ENCODE results near the gene CFAP92.
A peak's percentile ranks its signal among the peaks of the same experiment; 100 is the strongest.

The CFAP92 gene, protein sequence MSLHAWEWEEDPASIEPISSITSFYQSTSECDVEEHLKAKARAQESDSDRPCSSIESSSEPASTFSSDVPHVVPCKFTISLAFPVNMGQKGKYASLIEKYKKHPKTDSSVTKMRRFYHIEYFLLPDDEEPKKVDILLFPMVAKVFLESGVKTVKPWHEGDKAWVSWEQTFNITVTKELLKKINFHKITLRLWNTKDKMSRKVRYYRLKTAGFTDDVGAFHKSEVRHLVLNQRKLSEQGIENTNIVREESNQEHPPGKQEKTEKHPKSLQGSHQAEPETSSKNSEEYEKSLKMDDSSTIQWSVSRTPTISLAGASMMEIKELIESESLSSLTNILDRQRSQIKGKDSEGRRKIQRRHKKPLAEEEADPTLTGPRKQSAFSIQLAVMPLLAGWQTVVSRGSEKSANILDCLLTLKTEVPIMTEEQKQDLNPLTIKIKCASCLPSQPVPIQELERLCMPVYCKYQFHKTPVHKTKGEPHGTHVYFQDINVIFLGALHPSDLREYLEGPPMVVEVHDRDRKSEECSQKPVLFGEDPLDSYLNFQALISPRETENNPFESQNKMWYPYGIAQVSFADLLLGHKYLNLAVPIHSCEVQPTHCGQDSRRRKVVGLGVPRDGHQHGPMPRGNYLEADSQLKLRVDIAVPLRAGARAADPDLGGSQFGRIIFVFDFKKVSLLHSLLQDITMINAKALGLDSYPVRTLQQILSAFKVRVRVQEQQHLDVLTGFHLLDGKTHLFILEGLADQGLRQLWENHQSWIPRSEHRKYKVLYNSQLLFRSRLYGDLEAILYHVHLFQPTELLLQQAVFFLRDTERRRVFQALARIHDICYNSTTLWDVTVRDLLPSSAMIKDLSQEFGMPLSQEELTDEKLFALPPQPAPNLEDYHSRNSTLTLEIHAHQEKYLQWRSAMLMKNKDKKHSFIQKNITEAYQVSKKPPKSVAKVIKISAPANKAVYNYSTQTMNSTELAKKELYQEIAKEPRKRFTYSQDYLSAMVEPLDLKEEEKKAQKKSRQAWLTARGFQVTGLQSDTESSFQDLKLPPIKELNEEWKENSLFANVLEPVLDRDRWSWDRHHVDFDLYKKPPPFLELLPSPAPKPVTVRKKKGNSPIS

DNA sequence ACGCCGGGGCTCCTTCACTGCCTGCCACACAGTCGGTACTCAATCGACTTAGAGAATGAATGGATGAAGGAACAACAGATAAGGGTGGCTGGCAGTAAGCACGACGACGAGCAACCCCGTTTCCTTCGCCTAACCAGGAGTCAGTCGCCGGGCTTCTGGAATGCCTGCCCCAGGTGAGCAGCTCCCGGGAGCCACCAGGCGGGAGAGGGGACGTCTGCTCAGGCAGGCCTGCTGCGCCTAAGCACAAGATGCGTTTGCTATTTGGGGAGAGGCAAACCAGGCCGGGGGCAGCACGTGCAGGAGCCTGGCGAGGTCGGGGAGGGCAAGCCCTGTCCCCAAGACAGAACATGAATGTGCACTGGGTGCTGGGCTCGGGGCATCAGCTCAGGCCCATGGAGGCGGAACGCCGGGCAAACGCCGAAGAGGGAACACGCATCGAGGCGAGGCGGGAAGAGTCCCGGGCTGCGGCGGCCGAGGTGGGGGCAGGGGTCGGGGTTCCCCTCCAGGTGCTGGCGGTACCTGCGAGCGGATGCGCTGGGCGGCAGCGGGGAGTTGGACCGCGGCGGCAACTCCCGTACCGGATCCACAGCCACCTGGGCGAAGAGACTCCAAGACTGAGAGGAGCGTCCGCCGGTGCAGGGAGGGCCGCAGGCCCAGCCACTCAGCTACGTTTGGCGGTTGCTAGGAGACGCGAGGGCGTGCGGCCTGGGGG is at the start of gene CFAP92:
Gene CFAP92 (minus strand): TSS at position 616 of the 712 bp plus-strand sequence. CDS start 772 bp downstream, outside the sequence.
- DNase-seq (ENCODE audit: low read depth) = peak; percentile 75

DNA sequence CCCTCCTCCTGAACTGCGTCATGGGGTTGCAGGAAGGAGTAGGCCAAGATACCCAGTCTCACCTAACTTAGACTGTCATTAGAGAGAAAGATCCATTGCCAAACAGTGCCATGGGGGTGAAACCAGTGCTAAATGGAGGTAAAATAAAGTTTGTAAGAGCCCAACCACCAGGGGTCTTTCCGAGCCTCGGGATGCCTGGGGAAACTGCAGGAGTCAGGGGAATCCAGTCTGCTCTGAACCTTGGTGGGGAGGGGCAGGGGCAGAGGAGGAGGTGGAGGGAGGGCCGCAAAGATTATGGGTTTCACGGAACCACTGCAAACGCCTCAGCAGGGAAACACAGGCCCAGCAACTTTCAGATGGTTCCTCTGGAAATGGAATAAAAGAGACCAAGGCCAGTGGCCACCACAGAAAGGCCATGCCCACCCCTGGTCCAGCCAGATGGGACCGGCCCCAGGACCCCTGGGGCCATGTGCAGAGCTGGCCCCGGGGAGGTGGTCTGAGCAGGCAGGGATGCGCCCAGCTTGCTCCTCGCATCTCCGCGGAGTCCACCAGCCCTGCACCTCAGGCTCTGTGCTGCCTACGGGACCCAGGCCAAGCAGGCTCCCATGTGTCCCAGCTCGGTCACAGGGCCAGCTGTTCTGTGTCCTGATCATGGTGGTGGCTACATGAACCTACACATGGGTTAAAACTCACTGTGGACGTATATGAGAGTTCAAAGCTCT is 46.9 kb upstream of the CFAP92 start:
- no peak for DNase-seq (ENCODE audit: low read depth)

DNA sequence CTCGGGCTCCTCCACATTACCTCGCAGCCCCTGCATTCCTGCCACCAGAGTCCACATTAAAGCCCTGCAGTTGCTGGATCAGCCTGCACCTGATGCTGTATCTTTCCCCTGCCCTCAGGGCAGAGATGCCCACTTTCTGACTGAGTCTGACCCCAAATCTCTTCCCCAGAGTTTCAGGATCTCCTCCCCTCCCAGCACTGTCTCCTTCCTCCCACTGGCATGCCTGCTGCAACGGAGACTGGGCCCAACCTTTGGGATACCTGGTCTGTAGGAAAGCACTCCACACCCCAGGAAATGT is 46.1 kb upstream of the CFAP92 start:
- DNase-seq (ENCODE audit: low read depth) = no peak

DNA sequence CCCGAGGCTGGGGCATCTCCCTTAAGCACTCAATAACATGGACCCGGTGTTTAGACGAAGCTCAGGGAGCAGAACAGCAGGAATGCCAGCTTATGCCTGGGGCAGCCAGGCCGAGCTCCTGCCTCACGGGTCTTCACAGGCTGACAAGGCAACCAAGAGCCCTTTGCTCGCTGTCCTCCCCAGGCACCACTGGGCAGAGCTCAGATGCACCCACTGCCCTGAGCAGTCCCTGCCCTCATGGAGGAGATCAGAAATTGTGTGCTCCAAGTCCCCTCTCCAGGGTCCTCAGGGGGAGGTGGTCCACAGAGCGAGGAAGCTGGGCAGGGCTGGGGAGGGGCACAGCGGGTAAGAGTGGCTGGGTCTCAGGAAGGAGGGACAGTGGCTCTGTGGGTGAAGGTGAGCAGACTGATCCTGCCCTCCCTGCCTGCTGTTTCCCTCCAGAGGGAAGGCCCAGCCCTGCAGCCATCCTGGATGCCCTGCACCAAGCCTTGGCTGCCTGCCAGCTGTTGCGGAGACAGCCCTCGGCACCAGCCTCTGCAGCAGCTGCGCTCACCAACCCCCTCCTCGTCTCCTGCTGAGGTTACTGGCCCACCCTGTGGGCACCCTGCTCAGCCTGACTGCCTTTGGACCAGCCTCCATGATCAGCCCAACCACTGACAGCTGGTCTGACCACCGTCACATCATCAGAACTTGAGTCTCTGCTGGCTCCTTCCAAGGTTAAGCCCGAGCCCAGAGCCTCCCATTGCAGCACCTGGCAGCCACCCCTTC is 45.6 kb upstream of the CFAP92 start:
- no peak for DNase-seq (ENCODE audit: low read depth)

DNA sequence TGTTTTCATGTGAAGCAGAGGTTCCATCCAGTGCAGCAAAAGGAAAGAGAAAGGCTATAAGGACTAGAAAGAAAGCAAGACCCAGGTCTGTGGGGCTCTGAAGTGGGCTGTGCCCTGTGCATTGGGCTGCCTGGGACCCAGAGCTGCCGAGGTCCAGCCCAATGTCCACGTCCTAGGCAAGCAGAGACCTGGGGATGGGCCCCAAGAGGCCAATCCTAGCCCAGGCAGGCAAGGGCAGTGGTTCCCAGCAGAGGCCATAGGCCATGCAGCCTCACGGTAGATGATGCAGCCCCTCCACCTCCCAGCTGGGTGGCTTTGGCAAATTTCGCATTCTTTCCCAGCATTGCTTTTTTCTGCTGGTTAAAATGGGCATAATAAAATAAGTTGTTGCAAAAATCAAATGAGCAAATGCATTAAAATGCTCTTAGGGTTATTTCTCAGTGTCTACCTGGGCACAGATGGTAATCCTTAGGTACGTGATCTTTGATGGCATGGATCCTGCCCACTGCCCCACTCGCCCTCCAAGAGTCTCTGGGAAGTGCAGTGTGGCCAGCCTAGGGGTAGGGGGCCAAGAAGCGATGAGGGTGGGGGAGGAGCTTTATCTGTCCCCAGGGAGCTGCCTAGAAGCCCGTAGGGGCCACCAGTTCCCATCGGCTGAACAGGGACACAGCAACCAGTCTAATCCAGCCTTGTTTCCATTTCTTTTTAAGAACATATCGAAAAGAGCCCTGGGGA is 44.4 kb upstream of the CFAP92 start:
- DNase-seq (ENCODE audit: low read depth) = no peak

DNA sequence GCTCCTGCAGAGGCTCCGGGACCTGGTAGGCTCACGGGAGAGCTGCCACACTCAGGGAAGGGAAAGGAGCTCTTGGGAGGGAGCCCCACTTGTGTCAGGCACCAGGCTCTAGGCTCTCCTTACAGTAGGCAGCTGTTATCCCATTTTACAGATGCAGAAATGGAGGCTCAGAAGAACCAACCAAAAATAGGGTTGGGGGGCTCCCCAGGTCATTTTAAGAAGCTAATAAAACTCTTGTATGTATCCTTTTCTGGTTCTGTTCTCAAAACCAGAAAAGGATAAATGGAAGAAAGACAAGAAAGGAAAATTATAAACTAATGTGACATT is 43.2 kb upstream of the CFAP92 start:
- DNase-seq (ENCODE audit: low read depth) = no peak

DNA sequence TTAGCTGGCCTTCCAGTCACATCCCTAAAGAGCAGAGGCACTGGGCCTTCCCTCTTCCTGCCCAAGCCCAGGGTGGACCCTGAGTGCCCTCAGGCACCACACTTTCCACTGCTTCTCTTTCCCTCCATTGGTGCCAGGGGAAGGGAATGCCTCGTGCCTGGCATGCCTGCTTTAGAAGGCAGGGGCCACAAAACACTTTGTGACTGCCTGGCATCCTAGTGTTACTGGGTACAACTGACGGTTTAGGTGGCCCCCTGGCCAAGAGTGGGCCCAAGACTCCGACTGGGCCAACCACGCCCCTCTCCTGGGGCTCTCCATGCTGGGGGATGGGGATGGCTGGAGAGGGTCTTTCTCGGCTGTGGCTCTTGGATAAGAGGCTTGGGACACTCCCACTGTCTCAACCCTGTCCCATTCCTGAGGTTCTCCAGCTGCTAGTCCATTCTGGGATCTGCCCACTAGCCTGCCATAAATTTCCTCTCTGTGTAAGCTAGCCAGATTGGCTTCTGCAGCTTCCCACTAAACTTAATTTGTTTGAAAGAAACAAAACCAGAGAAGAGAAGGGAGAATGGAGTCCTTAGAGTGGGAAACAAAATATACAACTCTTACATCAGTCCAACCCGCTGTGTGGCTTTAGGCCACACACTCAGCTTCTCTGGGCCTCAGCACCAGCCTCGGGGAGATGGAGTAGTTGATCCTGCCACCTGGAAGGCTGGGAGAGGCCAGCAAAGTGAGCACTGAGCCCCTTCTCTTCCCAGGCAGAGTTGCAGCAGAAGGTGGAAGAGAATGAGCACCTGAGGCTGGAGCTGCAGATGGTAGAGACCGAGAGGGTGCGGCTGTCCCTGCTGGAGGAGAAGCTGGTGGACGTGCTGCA is 42.6 kb upstream of the CFAP92 start:
- no peak for DNase-seq (ENCODE audit: low read depth)

DNA sequence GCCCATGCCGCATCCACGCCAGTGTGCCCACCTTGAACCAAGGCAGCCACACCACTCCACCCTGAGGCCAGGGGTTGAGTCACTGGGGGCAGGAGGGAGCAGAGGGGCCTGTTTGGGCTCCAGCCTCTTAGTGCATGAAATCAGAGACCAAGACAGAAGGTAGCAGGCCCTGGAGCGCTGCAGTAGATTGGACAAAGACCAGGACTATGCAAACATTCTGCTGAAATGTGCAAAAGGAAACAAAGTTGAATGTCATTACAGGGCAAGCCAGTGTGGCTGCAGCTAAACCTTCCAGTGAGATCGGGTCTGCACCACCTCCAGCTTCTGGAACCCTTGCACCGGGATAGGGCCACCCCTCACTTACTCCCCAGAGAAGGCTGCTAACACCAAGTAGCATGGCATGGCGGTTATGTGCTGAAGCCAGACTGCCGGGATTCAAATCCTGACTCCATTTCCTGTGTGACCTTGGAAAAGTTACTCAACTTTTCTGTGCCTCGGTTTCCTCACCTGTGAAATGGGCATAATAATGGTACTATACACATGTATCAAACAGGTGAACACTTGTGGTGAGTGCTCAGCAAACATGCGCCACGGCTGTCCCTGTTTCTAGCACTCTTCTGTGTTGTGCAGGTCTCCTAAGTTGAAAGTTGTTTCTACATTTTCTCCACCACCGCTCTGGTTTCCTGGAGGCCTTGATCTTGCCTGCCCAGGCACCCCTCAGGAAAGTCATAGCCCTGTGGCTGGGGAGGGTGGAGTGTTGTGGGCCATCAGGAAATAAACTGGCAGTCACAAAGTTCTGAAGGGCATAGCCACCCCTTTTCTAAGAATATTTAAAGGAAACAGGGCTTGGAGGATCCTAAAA is 41.7 kb upstream of the CFAP92 start:
- DNase-seq (ENCODE audit: low read depth) = no peak

DNA sequence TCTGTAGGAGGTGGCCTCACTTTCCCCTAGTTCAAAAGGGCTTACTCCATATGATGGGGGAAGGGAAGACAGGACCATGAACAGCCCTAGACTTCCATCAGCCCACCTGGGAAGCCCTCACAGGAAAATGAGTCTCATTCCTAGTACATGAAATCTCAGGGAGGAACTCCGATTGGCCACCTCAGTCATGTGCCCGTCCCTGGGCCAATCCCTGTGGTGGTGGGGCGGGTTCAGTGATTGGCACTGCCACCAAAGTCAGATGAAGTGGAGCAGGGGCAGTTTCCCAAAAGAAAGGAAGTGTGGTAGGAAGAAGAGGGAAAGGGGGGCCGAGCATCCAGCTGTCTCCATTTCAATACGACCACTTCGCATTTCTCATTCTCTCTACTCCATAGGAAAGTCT is 40.8 kb upstream of the CFAP92 start:
- DNase-seq (ENCODE audit: low read depth) = peak; percentile 19

DNA sequence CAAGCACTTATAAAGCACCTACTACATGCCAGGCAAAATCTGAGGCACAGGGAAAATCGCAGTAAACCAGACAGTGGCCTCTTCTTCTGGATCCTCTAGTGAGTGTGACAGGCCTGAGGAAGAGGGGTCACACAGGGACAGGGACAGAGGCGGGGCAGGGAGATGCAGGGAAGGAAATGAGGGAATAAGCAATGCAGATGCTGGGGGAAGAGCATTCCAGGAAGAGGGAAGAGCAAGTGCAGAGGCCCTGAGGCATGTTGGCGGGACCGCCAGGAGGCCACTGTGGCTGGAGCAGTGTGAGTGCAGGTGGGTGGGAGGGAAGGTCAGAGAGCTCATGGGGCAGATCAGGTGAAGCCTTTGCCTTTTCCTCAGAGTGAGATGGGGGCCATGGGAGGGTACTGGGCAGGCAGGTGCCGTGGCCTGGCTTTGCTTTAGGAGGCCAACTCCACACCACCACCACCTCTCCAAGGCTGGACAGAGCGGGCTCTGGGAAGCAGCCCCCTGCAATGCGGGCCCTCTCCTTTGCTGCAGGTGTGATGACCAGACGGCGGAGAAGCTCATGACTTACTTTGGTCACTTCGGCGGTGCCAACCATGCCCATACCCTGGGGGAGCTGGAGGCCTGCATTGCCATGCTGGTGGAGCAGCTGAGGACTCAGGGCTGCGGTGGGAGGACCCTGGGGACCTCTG is 39.9 kb upstream of the CFAP92 start:
- no peak for DNase-seq (ENCODE audit: low read depth)

DNA sequence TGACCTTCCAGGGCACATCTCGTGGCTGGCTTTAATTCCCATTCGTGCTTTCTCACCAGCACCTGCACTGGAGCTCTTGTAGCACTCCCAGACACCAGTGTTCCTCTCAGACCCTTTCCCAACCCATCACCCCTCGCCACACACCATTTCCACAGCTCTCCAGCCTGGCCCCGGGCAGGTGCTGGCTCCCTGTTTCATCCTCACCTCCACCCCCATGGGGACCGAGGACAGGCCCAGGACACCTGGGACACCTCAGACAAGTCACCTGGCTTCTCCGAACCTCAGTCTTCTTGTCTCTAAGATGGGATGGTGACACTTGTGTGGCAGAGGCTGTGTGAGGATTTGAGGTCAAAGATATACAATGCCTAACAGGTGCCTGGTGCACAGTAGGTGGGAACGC is 39.3 kb upstream of the CFAP92 start:
- no peak for DNase-seq (ENCODE audit: low read depth)

DNA sequence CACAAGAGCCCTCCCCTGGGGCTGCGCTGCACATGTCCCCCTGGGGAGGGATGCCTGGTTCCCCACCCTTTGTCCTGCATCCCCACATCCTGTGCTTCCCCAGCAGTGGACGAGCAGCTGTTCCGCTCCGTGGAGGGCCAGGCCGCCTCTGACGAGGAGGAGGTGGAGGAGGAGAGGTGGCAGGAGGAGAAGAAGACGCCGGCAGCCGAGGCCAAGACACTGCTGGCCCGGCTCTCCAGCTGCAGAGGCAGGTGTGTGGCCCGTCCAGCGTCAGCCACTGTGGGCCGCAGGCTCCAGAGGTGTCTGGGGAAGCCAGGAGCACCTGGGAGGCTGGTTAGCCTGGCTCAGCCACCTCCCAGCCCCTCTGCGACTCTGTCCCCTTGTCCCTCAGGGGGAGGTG is 38.8 kb upstream of the CFAP92 start:
- DNase-seq (ENCODE audit: low read depth) = no peak

DNA sequence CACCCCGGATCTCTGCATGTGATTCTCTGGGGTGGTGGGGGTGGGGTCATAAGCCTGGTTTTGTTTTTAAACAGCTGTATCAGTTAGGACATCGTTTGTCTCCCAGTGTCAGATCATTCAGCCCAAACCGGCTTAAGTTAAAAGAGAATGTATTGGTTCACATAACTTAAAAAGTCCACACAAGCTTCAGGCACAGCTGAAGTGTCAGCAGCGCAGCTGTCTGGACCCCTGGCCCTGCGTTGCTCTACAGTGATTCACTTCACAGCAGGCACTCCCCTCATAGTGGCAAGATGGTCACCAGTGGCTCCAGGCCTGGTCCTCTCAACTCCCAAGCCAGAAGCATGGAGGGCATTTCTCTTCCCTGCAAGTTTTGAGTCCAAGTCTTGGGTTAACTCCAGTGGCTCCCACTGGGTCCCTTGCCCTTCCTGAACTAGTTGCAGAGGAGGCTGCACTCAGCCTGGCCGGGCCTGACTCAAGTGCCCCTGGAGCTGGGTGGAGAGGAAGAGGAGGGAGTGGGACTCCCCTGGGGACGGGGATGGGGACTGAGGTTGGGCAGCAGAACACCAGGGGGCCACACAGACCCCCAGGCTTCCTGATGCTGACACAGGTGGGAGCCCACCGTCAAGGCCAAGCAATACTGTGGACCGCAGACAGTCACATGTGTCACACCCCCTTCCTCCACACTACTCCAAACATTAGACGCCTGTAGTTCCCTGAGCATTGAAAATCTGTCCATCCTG is 37.8 kb upstream of the CFAP92 start:
- DNase-seq (ENCODE audit: low read depth) = no peak

DNA sequence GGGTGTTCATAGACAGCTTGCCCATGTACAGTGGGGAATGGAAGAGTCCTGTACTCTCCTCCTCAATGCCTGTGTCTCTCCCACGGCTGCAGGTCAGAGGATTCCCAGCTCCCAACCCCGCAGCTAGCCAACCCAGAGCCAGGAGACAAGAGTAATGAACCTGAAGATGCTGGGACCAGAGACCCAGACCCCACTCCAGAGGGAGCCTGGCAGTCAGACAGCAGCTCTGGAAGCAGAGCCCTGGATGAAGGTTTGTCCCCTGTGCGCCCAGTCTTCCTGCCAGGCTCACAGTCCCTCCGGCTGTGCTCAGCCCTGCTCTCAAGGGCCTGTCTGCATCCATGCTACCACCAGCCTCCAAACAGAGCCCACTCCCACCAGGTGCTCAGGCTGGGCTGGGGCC is 36.7 kb upstream of the CFAP92 start:
- no peak for DNase-seq (ENCODE audit: low read depth)

DNA sequence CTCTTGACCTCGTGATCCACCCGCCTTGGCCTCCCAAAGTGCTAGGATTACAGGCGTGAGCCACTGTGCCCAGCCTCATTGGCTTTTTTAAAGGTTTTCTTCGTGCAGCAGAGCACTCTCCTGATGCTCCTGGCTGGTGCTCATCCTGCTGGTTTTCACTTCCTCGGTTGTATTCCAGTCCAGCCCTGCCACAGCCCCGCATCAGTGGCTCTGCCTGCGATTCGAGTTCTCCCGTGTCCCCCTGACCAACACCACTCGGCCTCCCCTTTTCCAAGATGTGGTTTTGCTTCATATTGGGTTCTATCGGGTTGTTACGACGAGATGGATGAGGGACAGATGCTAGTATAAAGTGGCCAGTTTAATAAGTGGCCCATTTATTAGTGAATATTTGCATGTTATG is 35.0 kb upstream of the CFAP92 start:
- no peak for DNase-seq (ENCODE audit: low read depth)

DNA sequence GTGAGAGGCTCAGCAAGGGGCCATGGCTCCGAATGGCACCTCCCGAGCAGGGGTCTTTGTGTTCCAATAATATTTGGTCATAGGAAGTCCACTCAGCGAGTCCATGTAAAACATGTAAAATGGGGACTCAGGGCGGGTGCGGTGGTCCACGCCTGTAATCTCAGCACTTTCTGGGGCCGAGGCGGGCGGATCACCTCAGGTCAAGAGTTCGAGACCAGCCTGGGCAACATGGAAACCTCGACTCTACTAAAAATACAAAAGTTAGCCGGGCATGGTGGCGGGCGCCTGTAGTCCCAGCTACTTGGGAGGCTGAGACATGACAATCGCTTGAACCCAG is 33.6 kb upstream of the CFAP92 start:
- DNase-seq (ENCODE audit: low read depth) = no peak

All from EH (cell line).